ENCODE data around the gene SGMS1.

Gene SGMS1

GRCh38 chr10:50469288-50469687, 154.5 kb downstream of the SGMS1 start:
- CTCF ChIA-PET, result interaction anchor here (0.7 to 0.8 kb wide), 2 partner anchors 37 to 360 kb away, joined by 3 read pairs; no protein-coding TSS in a partner anchor
- DNase-seq (ENCODE audit: low spot score), result no peak

GRCh38 chr10:50467209-50467608, 156.5 kb downstream of the SGMS1 start:
- TF ChIP-seq CTCF (conservative IDR thresholded peaks at IDR 0.05; ENCODE audit: low read depth), result no peak
- POLR2A ChIA-PET (ENCODE audit: low non-redundant PET), result no interaction called here
- CTCF ChIA-PET, result interaction anchor here (0.7 kb wide), 1 partner anchor 672 kb away, joined by 3 read pairs; no protein-coding TSS in a partner anchor
- DNase-seq (ENCODE audit: low spot score), result no peak
- H3K27ac ChIP-seq, result no peak overlapping the region

More at GRCh38 chr10:50469288-50469687, 154.5 kb downstream of the SGMS1 start:
- POLR2A ChIA-PET (ENCODE audit: low non-redundant PET), result no interaction called here
- H3K27ac ChIP-seq, result no peak overlapping the region
- no peak for TF ChIP-seq CTCF (conservative IDR thresholded peaks at IDR 0.05; ENCODE audit: low read depth)

GRCh38 chr10:50464004-50464409, 159.7 kb downstream of the SGMS1 start:
- DNase-seq (ENCODE audit: low spot score), result no peak
- H3K27ac ChIP-seq, result no peak overlapping the region
- ChIA-PET POLR2A (ENCODE audit: low non-redundant PET) (no interaction called here), CTCF (no interaction called here)
- TF ChIP-seq CTCF (conservative IDR thresholded peaks at IDR 0.05; ENCODE audit: low read depth), result no peak

GRCh38 chr10:50461834-50462233, 161.9 kb downstream of the SGMS1 start:
- DNase-seq (ENCODE audit: low spot score), result no peak
- ChIA-PET CTCF (interaction anchor here (0.8 kb wide), 1 partner anchor 147 kb away, joined by 5 read pairs; no protein-coding TSS in a partner anchor), POLR2A (ENCODE audit: low non-redundant PET) (no interaction called here)
- no peak overlapping the region for H3K27ac ChIP-seq
- TF ChIP-seq CTCF (conservative IDR thresholded peaks at IDR 0.05; ENCODE audit: low read depth), result no peak

GRCh38 chr10:50461123-50461522, 162.6 kb downstream of the SGMS1 start:
- CTCF ChIA-PET, result no interaction called here
- H3K27ac ChIP-seq, result no peak overlapping the region
- TF ChIP-seq CTCF (conservative IDR thresholded peaks at IDR 0.05; ENCODE audit: low read depth), result no peak
- POLR2A ChIA-PET (ENCODE audit: low non-redundant PET), result no interaction called here
- DNase-seq (ENCODE audit: low spot score), result no peak

GRCh38 chr10:50456719-50457118, 167.0 kb downstream of the SGMS1 start:
- CTCF ChIA-PET, result no interaction called here
- no peak overlapping the region for H3K27ac ChIP-seq
- no peak for DNase-seq (ENCODE audit: low spot score)
- POLR2A ChIA-PET (ENCODE audit: low non-redundant PET), result no interaction called here
- TF ChIP-seq CTCF (conservative IDR thresholded peaks at IDR 0.05; ENCODE audit: low read depth), result no peak

- POLR2A ChIA-PET (ENCODE audit: low non-redundant PET), result no interaction called here
- TF ChIP-seq CTCF (conservative IDR thresholded peaks at IDR 0.05; ENCODE audit: low read depth), result no peak
- no peak for DNase-seq (ENCODE audit: low spot score)
- H3K27ac ChIP-seq, result no peak overlapping the region
- CTCF ChIA-PET, result no interaction called here
Measured at GRCh38 chr10:50453940-50454339, 169.8 kb downstream of the SGMS1 start.
